Measurements from ENCODE around the gene RBMX.
"Not testable (repeated sequence)": the region's sequence is repeated elsewhere in the genome, so short reads cannot be mapped to it uniquely, and the experiment has no call there.

The RBMX gene

GRCh38 chrX:136889269-136889668 lies 8.7 kb upstream of the RBMX start:
- no peak for TF ChIP-seq CTCF (conservative IDR thresholded peaks at IDR 0.05)
- no peak overlapping the region for H3K27ac ChIP-seq

- TF ChIP-seq CTCF (conservative IDR thresholded peaks at IDR 0.05): no peak
- H3K27ac ChIP-seq: peak overlapping the region; percentile 87
These were observed 498 bp downstream of the RBMX start for GRCh38 chrX:136880003-136880451.

GRCh38 chrX:136879001-136879687 lies 1.4 kb downstream of the RBMX start:
- H3K27ac ChIP-seq: peak overlapping the region; percentile 87
- TF ChIP-seq CTCF (conservative IDR thresholded peaks at IDR 0.05): no peak

- no peak for TF ChIP-seq CTCF (conservative IDR thresholded peaks at IDR 0.05)
- H3K27ac ChIP-seq: no peak overlapping the region
These were observed 2.1 kb downstream of the RBMX start for GRCh38 chrX:136878423-136878822.

GRCh38 chrX:136874114-136874513 lies 6.4 kb downstream of the RBMX start:
- H3K27ac ChIP-seq: not testable (repeated sequence)

GRCh38 chrX:136873210-136873609 lies 7.3 kb downstream of the RBMX start:
- not testable (repeated sequence) for H3K27ac ChIP-seq

GRCh38 chrX:136872091-136872700 lies 8.3 kb downstream of the RBMX start:
- no peak overlapping the region for H3K27ac ChIP-seq
- no peak for TF ChIP-seq CTCF (conservative IDR thresholded peaks at IDR 0.05)

- no peak for TF ChIP-seq CTCF (conservative IDR thresholded peaks at IDR 0.05)
- no peak overlapping the region for H3K27ac ChIP-seq
These were observed 10.5 kb downstream of the RBMX start for GRCh38 chrX:136870064-136870463.
